GM19468 (cell line): ENCODE measurements around the gene SOX13.
"Not testable (repeated sequence)": the region's sequence is repeated elsewhere in the genome, so short reads cannot be mapped to it uniquely, and the experiment has no call there.

ENCODE experiments used
- ATAC-seq: cut with Tn5 transposase; IDR thresholded peaks from one replicate; pipeline ENCODE4 v1.9.1; 2021; ENCODE audit warnings: mild to moderate bottlenecking, moderate library complexity, moderate number of reproducible peaks; ENCODE audit not compliant: unreplicated experiment; ENCODE audit errors: extremely low read depth

Gene SOX13

DNA sequence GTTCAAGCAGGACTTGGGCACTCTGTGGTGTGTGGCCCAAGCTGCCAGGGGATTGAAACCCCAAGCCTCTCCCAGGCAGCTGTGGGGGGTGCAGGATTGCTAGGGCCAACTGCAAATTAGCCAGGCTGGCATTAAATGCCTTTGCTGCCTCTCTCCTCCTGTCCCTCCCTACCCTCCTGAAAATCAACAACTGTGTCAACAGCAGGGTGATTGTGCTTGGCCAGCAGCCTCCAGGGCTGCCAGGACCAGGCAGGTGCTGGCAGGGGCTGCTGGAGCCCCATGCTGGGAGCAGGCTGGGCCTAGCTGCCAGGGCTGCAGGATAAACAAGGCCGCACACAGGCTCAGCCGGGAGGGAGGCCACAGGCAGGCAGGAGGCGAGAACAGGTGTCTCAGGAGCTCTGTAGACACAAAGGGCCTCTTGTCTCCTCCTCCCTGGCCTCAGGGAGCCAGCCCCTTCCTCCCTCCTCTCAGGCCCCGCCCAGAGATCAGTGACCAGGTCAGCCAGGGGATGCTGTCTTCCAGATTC, 11.4 kb downstream of the SOX13 start:
- ATAC-seq = no peak

DNA sequence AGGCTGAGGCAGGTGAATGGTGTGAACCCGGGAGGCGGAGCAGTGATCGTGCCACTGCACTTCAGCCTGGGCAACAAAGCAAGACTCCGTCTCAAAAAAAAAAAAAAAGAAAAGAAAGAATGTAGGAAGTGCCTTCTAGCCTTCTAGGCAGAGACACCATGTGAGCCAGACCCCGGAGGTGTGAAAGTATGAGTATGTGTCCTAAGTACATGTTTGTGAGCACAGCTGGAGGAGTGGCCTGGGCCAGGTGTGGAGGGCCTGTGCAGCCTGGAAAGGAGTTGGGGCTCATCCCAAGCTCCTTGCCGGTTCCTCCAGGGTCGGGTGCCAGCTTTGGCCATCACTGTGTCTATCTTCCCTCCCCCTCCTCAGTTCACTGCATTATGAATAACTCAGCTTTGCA, 13.0 kb downstream of the SOX13 start:
- no peak for ATAC-seq

DNA sequence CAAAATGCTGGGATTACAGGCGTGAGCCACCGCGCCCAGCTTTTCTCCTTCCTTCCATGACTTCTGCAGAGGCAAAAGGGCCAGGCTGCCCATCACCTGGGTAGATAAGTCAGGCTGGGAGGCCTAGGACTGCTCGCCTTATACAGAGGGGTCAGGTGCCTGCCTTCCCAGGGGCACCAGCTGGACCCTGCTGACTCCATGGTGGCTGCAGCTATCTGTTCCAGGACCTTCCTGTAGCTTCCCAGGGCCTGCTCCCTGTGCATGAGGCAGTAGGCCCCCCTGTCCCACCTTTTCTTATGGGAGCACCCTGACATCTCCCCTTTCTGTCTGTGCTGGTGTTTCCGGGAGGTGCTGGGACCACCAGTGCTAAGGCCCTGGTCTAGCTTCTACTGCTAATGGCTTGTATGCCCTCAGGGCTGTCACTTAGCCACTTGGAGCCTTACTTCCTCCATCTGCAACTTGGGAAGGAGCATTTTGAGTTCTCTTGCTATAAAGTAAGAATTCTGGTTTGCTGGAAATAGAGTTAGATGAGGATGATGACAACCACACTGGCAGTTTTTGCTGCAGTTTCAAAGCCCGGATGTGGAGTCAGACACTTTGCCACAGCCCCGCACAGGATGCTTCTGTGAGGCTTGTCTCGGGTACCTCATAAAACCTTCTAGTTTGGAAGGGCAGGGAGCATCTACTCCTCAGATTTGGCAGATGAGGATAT, 14.4 kb downstream of the SOX13 start:
- no peak for ATAC-seq

DNA sequence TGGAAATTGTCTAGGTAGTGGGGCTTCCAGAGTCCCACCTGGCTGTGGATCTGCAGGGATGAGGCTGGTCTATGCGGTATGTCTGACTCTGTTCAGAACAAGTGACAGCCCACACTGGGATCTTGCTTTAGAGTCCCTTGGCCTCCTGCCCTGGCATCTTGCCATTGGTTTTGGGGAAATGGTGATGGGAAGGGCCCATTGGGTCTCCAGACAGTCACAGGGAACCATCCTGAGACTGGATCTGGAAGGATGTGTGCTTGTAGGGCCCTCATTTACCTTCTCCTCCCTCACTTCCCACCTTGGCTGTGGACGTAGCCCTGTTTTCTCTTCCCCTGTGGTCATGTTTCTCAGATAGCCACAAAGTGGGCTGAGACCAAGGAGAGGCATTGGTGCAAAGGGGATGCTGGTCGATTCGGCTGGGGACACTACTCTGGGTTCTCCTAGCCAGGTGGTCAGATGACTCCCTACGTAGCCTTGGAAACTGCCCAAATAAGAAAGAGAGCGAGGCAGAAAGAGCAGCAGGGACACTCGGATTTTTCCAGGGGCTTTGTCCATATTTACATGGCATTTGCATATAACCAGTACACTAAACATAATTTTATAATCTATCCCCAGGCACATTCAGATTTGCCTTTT, 15.1 kb downstream of the SOX13 start:
- no peak for ATAC-seq

DNA sequence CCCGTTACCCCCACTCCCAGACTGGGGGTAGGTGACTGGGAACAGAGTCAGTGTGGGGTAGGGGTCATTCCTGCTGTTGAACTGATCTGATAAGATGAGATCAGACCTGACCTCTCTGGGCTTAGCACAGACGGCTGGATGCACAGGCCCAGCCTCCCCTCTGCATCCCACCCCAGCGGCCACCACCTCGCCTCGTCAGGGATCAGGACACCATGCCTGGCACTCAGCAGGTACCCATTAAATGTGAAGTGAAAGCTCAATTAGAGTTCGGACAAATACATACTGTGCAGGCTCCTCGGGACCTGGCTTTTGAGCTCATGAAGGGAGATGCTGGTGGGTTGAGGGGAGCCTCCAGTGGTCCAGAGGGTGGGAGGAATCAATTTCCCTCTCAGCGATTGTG, 15.7 kb downstream of the SOX13 start:
- ATAC-seq = no peak

DNA sequence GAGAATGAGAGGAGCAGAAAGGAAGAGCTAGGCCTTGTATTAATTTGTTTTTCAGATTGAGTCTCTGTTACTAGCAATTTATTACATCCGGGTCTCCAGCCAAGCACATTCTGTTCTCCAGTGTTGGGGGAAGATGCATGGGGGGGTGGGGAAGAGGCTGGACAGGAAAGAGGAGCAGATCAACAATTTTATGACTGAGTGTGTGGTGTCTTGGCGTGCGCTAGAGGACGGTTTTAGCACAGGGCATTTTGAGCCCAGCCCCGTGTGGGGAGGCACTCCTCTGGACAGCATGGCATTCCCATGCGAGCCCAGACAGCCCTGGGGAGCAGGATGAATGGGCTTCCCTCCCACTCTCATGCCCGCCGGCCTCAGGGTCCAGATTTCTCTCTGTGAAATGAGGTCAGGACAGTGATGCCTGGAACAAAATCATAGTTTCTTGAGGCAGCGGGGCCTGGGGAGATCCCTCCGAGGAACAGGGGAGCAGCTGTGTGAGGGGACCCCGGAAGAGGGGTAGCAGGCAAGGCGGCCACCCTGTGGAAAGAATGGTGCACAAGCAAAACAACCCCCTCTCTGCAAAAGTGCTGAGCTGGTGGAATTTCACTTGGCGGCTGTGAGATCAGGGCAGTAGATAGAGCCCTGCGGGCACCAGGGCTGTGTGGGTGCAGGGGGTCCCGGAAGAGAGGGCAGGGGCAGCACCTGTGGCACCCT, 16.3 kb downstream of the SOX13 start:
- ATAC-seq = no peak

DNA sequence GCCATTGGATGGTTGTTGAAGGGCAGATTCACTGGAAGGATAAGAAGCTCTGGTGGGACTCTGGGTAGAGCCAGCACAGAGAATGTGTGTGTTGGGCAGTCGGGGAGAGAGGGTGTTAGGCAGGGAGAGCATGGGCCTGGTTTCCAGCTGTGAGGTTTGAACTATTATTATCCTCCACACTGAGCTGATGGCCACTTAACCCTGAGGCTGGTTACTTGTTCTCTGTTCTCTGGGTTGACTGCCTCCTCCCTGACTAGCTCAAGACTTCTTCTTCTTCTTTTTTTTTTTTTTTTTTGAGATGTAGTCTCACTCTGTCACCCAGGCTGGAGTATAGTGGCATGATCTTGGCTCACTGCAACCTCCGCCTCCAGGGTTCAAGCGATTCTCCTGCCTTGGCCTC, 17.2 kb downstream of the SOX13 start:
- ATAC-seq = not testable (repeated sequence)

DNA sequence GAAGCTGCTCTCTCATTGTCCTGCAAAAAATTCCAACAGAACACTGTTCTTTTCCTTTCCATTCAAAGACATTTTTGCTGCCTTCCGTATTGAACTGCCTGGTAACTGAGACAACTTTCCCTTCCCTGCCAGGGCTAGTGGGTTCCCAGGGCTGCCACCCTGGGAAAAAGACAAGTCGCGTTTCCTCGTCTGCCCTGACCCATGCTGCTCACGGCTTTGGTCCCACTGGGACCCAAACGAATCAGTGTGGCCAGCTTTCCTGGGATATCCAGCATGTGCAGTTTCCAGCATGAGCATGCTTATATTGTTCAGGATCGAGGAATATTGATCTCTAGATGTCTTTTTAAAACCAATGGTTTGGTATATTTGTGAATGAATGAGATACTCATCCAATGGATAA, 18.2 kb downstream of the SOX13 start:
- ATAC-seq = no peak

DNA sequence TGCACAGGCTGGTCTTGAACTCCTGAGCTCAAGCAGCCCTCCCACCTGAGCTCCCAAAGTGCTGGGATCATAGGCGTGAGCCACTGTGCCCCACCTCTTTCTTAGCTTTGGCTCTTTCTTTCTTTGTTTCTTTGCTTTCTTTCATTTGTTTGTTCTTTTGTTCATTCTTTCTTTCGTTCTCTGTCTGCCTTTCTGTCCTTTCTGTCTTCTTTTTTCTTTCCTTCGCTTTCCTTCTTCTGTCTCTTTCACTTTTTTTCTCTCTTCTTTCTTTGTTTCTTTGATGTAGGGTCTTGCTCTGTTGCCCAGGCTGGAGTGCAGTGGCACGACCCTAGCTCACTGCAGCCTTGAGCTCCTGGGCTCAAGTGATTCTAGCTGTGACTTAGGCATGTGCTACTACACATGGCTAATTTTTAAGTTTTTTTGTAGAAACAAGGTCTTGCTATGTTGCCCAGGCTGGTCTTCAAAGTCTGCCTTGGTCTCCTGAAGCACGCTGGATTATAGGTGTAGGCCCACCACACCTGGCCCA, 18.9 kb downstream of the SOX13 start:
- no peak for ATAC-seq

DNA sequence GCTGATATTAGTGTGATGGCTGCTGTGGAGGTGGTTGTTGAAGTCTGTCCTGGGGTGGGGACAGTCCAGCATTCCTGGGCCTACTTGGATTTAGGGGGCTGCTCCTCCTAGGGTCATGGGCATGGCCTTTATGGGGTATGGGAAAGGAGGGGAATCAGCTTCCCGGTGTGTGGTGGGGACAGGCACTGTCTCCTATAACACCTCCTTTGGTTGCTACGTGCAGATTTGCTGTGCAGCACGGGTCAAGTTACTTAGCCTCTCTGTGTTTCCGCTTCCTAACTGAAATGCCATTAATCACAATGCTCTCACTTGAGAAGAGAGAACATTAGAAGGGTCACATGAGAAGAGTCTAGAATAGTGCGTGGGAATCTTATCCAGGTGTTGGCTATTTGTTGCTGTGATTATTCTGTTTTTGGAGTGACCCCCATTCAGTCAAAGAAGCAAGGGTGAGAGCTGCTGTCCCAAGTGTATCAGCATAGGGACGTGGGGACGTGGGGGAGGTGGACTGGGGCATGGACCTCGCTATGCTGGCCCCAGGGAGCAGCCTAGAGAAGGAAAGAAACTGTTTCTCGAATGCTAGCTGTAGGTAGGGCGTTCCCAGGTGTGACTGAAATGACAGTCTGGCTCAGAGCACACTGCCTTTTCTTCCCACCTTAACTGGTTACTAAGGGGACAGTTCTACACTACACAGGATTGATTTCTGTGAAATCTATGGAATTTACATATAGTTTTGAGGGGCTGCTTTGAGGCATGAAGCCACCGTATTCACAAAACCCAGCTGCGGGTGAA, 19.9 kb downstream of the SOX13 start:
- no peak for ATAC-seq

DNA sequence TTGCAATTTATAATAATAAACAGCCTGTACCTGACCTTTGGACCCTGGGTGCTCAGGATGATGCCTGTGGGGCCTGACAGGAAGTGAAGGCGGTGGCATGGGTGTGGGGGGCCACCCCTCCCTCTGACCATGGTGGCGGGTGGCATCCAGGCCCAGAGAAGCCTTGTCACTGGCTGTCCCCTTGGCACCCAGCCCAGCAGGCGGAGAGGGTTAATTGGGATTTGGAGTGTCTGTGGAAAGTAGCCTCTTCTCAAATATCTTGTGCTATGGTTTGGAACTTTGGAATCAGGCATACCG, 20.5 kb downstream of the SOX13 start:
- ATAC-seq = no peak

DNA sequence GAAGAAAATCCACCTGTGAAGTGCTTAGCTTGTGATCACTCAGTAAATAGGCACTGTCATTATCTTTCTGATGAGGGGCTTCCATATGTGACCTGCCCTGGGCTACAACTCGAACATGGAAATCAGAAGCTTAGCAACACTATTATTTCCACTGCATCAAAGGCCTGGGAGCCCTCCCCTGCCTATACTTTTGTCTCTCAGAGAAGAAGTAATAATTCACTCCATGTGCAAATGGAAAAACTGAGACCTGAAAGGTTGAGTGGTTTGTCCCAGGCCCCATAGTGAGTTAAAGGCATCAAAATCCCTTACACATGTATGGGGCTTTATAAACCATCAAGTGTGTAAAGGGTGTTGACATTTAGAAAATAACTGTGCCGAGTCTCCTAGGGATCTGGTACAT, 20.9 kb downstream of the SOX13 start:
- no peak for ATAC-seq

DNA sequence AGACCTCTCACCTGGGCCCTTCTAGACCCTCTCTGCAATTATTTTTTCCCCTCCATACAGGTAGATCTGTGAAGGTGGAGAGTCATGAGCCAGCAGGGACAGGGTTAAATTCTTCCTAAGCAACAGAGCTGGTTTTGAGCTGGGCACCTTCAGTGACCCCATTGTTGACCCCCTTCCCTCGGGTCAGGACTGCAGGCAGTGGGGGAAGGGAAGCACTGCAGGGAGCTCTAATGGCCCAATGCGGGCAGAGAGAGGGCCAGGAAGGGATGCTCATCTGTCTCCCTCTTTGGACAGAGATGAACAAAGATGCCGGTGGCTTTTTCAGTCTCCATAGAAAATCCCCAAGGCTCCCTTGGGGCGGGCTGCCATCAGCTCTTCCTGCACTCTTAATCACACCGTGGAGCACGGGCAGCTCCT, 21.4 kb downstream of the SOX13 start:
- ATAC-seq = no peak

DNA sequence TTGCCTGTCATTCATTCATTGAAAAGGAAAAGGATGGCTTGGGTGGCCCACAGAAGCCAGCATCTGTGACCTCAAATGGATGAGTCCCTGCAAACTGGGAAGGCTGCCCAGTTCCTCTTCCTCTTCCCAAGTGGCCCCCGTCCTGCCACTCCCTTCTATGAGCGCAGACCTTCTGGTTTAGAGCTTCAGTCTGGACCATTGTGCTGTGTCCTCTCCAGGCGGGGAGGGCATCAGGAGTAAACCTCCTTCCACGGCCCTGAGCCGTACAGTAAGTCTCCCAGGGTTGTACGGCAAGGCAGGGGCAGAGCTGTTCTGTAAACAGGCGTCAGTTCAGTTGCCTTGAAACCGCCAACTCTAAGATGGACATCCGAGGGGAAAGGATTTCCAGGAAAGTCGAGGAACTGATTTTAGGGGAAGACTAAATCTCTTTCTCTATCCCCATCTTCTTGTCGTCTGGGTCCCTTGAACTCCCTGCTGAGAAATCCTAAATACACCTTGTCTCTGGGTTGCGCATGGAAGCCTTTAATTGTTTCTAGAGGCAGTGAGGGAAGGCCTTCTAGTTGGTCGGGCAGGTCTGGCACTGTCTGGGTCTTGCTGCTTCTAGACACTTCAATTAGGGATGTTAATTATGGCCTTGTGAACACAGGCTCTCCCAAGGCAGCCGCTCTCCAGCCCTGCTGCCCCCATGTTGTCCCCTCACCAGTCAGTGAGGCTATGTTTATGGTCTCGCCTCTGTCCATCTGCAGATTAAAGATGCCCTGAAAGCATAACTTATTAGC, 22.1 kb downstream of the SOX13 start:
- ATAC-seq = no peak

DNA sequence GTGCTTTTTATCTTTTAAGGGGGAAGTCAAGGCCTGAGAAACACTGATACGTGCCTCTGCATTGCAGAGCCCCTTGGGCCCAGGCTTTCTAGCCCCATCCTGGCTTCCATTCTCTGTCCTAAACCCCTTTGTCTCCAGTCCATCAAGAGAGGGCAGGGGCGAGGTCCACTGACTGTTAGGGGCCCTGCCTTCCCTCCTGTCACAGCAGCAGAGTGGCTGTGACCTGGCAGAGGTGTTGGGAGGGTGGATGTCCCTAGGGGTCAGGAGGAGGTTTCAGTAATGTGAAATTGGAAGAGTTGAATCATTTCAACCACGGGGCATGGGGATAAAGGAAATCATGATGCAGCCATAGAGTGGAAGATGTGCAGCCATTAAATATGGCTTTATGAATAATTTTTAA, 24.0 kb downstream of the SOX13 start:
- no peak for ATAC-seq

DNA sequence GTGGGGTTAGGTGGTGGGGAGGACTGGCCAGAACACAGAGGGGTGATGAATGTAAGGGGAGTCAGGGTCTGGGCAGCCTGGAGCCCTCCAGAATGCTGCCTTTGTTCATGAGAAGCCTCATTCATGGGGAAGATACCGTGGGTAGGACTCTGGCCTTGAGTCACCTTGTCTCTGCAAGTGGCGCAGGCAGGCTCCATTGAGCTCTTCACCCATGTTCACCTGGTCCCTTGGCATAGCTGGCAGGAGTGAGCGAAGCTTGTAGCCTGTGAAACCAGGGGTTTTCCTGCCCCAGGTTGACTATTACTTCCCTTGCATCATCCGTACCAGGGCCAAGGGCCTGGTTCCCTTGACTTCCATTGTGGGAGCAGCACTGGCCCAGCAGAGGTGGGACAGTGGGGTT, 25.8 kb downstream of the SOX13 start:
- ATAC-seq = no peak

DNA sequence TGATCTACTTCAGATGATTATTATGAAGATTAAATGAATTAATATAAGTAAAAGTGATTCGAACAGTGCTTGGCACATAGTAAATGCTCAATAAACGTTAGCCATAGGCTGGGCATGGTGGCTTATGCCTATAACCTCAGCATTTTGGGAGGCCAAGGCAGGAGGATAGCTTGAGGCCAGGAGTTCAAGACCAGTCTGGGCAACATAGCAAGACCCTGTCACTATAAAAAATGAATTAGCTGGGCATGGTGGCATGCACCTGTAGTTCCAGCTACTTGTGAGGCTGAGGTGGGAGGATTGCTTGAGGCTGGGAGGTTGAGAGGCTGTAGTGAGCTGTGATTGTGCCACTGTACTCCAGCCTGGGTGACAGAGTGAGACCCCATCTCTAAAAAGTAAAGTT, 26.8 kb downstream of the SOX13 start:
- ATAC-seq = not testable (repeated sequence)

DNA sequence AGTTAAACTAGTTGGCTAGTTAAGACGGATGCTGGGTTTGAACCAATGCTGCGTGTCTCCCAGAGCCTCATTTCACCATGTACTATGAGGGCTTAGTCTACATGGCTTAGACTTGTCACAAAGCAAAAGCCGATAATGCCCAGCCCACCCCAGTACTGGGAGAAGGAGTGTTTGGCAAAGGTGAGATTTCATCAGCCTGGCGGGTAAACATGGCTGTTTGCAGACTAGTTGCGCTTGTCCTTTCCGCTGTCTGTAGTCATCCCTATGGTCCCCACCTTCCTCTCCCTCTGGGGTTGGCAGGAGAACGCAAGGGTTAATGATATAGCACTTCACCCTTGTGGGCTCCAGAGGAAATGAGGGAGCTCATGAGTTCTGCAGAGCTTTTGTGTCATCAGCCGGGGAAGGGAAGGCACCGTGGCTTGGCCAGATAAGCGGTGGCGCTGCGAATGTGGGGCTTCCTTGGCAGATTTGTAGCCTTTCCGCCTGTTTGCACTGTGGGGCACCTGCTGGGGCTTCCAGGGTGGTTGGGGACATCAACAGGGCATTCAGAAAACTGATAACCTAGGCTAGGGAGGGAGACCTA, 29.2 kb downstream of the SOX13 start:
- ATAC-seq = no peak

DNA sequence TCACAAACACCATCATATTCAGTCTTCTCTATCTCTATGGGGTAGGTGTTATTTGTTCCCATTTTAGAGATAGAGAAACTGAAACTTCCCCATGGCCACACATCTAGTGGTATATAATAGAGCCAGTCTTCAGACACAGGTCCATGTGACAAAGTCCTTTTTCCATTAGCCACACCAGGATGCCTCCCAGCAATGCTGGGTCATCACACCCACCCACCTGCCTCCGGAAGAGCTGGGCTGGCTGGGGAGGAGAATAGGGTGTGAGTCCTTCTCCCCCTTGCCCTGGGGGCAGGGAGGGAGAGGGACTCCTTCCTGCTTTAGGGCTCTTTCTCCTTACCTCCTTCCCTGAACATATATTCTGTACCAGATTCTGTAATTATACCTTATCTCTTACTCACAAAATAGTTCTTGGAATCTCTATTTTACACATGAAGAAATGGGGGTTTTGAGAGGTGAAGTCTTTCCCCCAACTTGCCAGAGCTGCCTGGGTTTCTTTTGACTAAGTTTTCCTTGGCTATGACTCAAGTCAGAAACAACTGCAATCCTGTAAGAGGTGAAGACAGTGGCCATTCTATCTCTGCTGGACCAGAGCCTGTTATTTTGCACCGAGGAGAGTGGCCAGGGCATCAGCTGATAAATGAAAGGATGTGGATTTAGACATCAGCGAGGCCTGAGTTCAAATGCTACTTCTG, 30.0 kb downstream of the SOX13 start:
- ATAC-seq = no peak
